IMR-90 (cell line): Measurements from ENCODE around the gene MRGPRF. TPM values are rescaled to one million over a fixed set of nuclear protein-coding genes. Genes with fewer than 3 reads are reported as not detected.

Source experiments
- ATAC-seq: fragments of 200-7000 bp; cut with Tn5 transposase; 2 replicates; pipeline ENCODE4 v1.9.1; 2020; ENCODE audit warnings: low read depth, mild to moderate bottlenecking, moderate library complexity
- BruUV-seq: library from RNA; stranded (reverse); fragments of 400-500 nt; replicated peaks from 2 replicates; lab custom pipeline; 2021; lab: Mats Ljungman, UMichigan
- CTCF ChIA-PET: fragments of 300-600 bp; formaldehyde crosslinking; extraction: SDS; loops from one replicate; lab custom pipeline; 2021; ENCODE audit warnings: antibody characterized with exemption; lab: Yijun Ruan, JAX
- POLR2A ChIA-PET: fragments of 300-600 bp; sonication (Branson Sonifier 250); formaldehyde crosslinking; loops from one replicate; lab custom pipeline; 2022; ENCODE audit warnings: antibody characterized with exemption; ENCODE audit not compliant: unreplicated experiment; lab: Charles Lee
- DNase-seq: peaks from one replicate; pipeline ENCODE4 v3.0.0; 2013
- H2AFZ ChIP-seq: replicated peaks from 2 replicates; pipeline ENCODE3; 2013; ENCODE audit warnings: low read length, mild to moderate bottlenecking; ENCODE audit not compliant: poor library complexity
- H2AK5ac ChIP-seq: 2 replicates; pipeline ENCODE4 v1.6.1; 2013; ENCODE audit warnings: low read depth, low read length, inconsistent platforms
- H2AK9ac ChIP-seq: replicated peaks from 2 replicates; pipeline ENCODE3; 2013; ENCODE audit warnings: mild to moderate bottlenecking, low read depth, low read length, moderate library complexity; ENCODE audit not compliant: poor library complexity
- H2BK120ac ChIP-seq: 2 replicates; pipeline ENCODE4 v1.6.1; 2013; ENCODE audit warnings: low read depth, low read length, inconsistent platforms
- H2BK15ac ChIP-seq: 3 replicates; pipeline ENCODE4 v1.6.1; 2013; ENCODE audit warnings: low read depth, low read length, inconsistent platforms
- H2BK20ac ChIP-seq: 2 replicates; pipeline ENCODE4 v1.6.1; 2013; ENCODE audit warnings: low read depth, mild to moderate bottlenecking, inconsistent platforms, low read length, moderate library complexity
- H2BK5ac ChIP-seq: 2 replicates; pipeline ENCODE4 v1.6.1; 2013; ENCODE audit warnings: mild to moderate bottlenecking, low read depth, low read length, inconsistent platforms; ENCODE audit not compliant: poor library complexity, severe bottlenecking
- H3K14ac ChIP-seq: replicated peaks from 2 replicates; pipeline ENCODE4 v1.6.1; 2013; ENCODE audit warnings: low read depth, low read length, inconsistent platforms
- H3K18ac ChIP-seq: 2 replicates; pipeline ENCODE4 v1.6.1; 2013; ENCODE audit warnings: low read depth, low read length, control low read depth
- H3K23ac ChIP-seq: 2 replicates; pipeline ENCODE4 v1.6.1; 2013; ENCODE audit warnings: low read depth, low read length, inconsistent platforms
- H3K27ac ChIP-seq: 2 replicates; pipeline ENCODE4 v1.5.1; 2013; ENCODE audit warnings: mild to moderate bottlenecking, control low read depth, low read length; ENCODE audit not compliant: insufficient read depth
- H3K27me3 ChIP-seq: 2 replicates; pipeline ENCODE4 v1.6.1; 2013; ENCODE audit warnings: low read length; ENCODE audit not compliant: control insufficient read depth, insufficient read depth
- H3K36me3 ChIP-seq: 2 replicates; pipeline ENCODE4 v1.6.1; 2013; ENCODE audit warnings: low read length, mixed read lengths; ENCODE audit not compliant: control insufficient read depth, insufficient read depth
- H3K4ac ChIP-seq: 2 replicates; pipeline ENCODE4 v1.6.1; 2013; ENCODE audit warnings: low read depth, low read length, inconsistent platforms
- H3K4me1 ChIP-seq: 2 replicates; pipeline ENCODE4 v1.6.1; 2013; ENCODE audit warnings: low read length, mixed read lengths; ENCODE audit not compliant: control insufficient read depth, insufficient read depth
- H3K4me2 ChIP-seq: 2 replicates; pipeline ENCODE4 v1.6.1; 2013; ENCODE audit warnings: low read depth, mild to moderate bottlenecking, control low read depth, low read length, moderate library complexity
- H3K4me3 ChIP-seq: 2 replicates; pipeline ENCODE4 v1.5.1; 2013; ENCODE audit warnings: low read depth, mild to moderate bottlenecking, control low read depth, low read length, moderate library complexity; ENCODE audit not compliant: insufficient read depth
- H3K56ac ChIP-seq: 2 replicates; pipeline ENCODE4 v1.6.1; 2013; ENCODE audit warnings: low read length, inconsistent platforms; ENCODE audit not compliant: insufficient read depth; ENCODE audit errors: extremely low read depth
- H3K79me1 ChIP-seq, 2 experiments: 2 replicates each; pipeline ENCODE4 v1.6.1; 2013; ENCODE audit warnings: low read length in 2 of 2, inconsistent platforms in 1 of 2, low read depth in 1 of 2
- H3K9ac ChIP-seq: 2 replicates; pipeline ENCODE4 v1.6.1; 2013; ENCODE audit warnings: low read depth, low read length, control low read depth
- H3K9me1 ChIP-seq: 2 replicates; pipeline ENCODE4 v1.6.1; 2013; ENCODE audit warnings: low read length, inconsistent platforms; ENCODE audit not compliant: insufficient read depth
- H3K9me3 ChIP-seq: 2 replicates; pipeline ENCODE4 v1.6.1; 2013; ENCODE audit warnings: low read length; ENCODE audit not compliant: control insufficient read depth, insufficient read depth
- H4K20me1 ChIP-seq: 2 replicates; pipeline ENCODE4 v1.6.1; 2013; ENCODE audit warnings: low read length, inconsistent platforms; ENCODE audit not compliant: insufficient read depth
- H4K5ac ChIP-seq: 2 replicates; pipeline ENCODE4 v1.6.1; 2013; ENCODE audit warnings: mild to moderate bottlenecking, low read depth, low read length, control low read depth
- H4K8ac ChIP-seq, 2 experiments: 2 replicates each; pipeline ENCODE4 v1.6.1; 2013; ENCODE audit warnings: low read depth in 2 of 2, low read length in 2 of 2, control low read depth in 1 of 2, inconsistent platforms in 1 of 2
- H4K91ac ChIP-seq: 2 replicates; pipeline ENCODE4 v1.6.1; 2013; ENCODE audit warnings: low read depth, low read length, inconsistent platforms; ENCODE audit not compliant: insufficient read depth
- BHLHE40 ChIP-seq: fragments of 150-350 bp; IDR thresholded peaks from 2 replicates; pipeline ENCODE4 v1.6.1; 2016; ENCODE audit warnings: mild to moderate bottlenecking, low read depth, low read length
- CEBPB ChIP-seq: IDR thresholded peaks from 2 replicates; pipeline ENCODE4 v1.6.1; 2012; ENCODE audit warnings: low read depth, low read length, improper control_type of control experiment
- CHD1 ChIP-seq: IDR thresholded peaks from 2 replicates; pipeline ENCODE4 v1.6.1; 2012; ENCODE audit warnings: low read depth, low read length, improper control_type of control experiment
- MAFK ChIP-seq: IDR thresholded peaks from 2 replicates; pipeline ENCODE4 v1.6.1; 2012; ENCODE audit warnings: low read depth, low read length, improper control_type of control experiment
- MXI1 ChIP-seq: IDR thresholded peaks from 2 replicates; pipeline ENCODE4 v1.6.1; 2012; ENCODE audit warnings: low read depth, mild to moderate bottlenecking, low read length, moderate library complexity, borderline replicate concordance
- RAD21 ChIP-seq: IDR thresholded peaks from 2 replicates; pipeline ENCODE4 v1.6.1; 2012; ENCODE audit warnings: low read length, improper control_type of control experiment
- WGBS, 2 experiments: methylation state at CpG; one replicate each; pipeline versions ENCODE4 v1.1.5 to v1.1.7; 2013; ENCODE audit warnings: missing lambda C conversion rate in 2 of 2; ENCODE audit not compliant: insufficient read length in 1 of 2; ENCODE audit errors: extremely low coverage in 2 of 2; 5-methylcytosine and 5-hydroxymethylcytosine counted together
- dilution Hi-C: fragments of 300-500 bp; cut with HindIII; formaldehyde crosslinking; loops from one replicate; pipeline ENCODE4 v1.14.3; 2018; ENCODE audit warnings: low sequenced_read_pairs; ENCODE audit not compliant: unreplicated experiment
- in situ Hi-C: fragments of 300-500 bp; cut with MboI; formaldehyde crosslinking; loops from 3 replicates; pipeline ENCODE4 v1.14.3; 2019; ENCODE audit warnings: low sequenced_read_pairs, inconsistent platforms, mixed read lengths
- intact Hi-C: fragments of 100-400 bp; cut with micrococcal nuclease; formaldehyde crosslinking; loops from 2 replicates; pipeline ENCODE4 v1.10.0; 2022
- polyA plus RNA-seq, 3 experiments: library from polyadenylated mRNA; depleted of rRNA; stranded (reverse); fragments of >200 nt; gene quantifications; 2 replicates each; pipeline ENCODE4 v1.2.3, GENCODE V29; 2012; ENCODE audit warnings: low replicate concordance in 1 of 3
- total RNA-seq: library from RNA; depleted of rRNA; stranded (reverse); fragments of >200 nt; gene quantifications from 2 replicates; pipeline ENCODE4 v1.2.3, GENCODE V29; 2012

Gene MRGPRF
- total and polyA plus RNA-seq, 2 of the 4 experiments (the other 2 are of a cell fraction): 6.3 to 28.8 TPM

- H4K91ac ChIP-seq: no peak overlapping the region
- no peak overlapping the region for H3K18ac ChIP-seq
- no peak overlapping the region for H2AK5ac ChIP-seq
- no peak overlapping the region for H3K27ac ChIP-seq
- H4K20me1 ChIP-seq: peaks cover 36% of the 10 kb centered on the region
- TF ChIP-seq MXI1 (no peak), CHD1 (no peak), CEBPB (no peak), RAD21 (no peak), MAFK (no peak), BHLHE40 (no peak)
- 94% methylated on average over 12 of the region's 20 CpGs; no CpG with 5 or more reads in 1 of the 2 experiments for WGBS, 2 experiments
- CTCF ChIA-PET: no interaction called here
- dilution Hi-C loops (no loop called here), intact Hi-C loops (no loop called here), in situ Hi-C loops (no loop called here)
- no peak overlapping the region for H3K14ac ChIP-seq
- H2BK120ac ChIP-seq: no peak overlapping the region
- peak overlapping the region; percentile 58 for H2AK9ac ChIP-seq
- no peak for ATAC-seq
- no peaks in the 10 kb centered on the region for H3K9me3 ChIP-seq
- H3K79me1 ChIP-seq: peaks cover 9 to 76% of the 10 kb centered on the region in 2 experiments
- no peak overlapping the region for H2BK20ac ChIP-seq
- no peak overlapping the region for H3K56ac ChIP-seq
- no peak overlapping the region for H2BK5ac ChIP-seq
- no peak overlapping the region for H3K4me2 ChIP-seq
- peaks cover 9% of the 10 kb centered on the region for H3K4me1 ChIP-seq
- no peak overlapping the region for H2AFZ ChIP-seq
- no peak overlapping the region for H3K23ac ChIP-seq
- no peak for DNase-seq
- no peak overlapping the region for H3K4ac ChIP-seq
- POLR2A ChIA-PET: no interaction called here
- H2BK15ac ChIP-seq: no peak overlapping the region
- H3K4me3 ChIP-seq: no peak overlapping the region
- no peak overlapping the region for H4K8ac ChIP-seq
- BruUV-seq: no TSS peak
- no peak overlapping the region for H3K9ac ChIP-seq
- H3K9me1 ChIP-seq: peaks cover 7% of the 10 kb centered on the region; the same call in 1 of the 2 replicates
- H3K36me3 ChIP-seq: peaks cover 22% of the 10 kb centered on the region
- H4K5ac ChIP-seq: no peak overlapping the region
- H3K27me3 ChIP-seq: no peaks in the 10 kb centered on the region
Observed at GRCh38 chr11:69051381-69052342, 38.6 kb upstream of the MRGPRF start.
